ENCODE data around the gene ADAMTS17.

GRCh38 chr15:99955181-99955525 is 386.6 kb downstream of the ADAMTS17 start:
- no peak for TF ChIP-seq CTCF (IDR thresholded peaks at IDR 0.05; ENCODE audit: low read depth, low read length)
- TF ChIP-seq POLR2A (IDR thresholded peaks at IDR 0.05; ENCODE audit: extremely low read depth, insufficient read length): no peak
- no peak for TF ChIP-seq MAX (IDR thresholded peaks at IDR 0.05; ENCODE audit: low read depth, low read length)
- TF ChIP-seq MYC (IDR thresholded peaks at IDR 0.05; ENCODE audit: low read depth, low read length): no peak
